HG03196 (cell line): ENCODE data around the gene TADA2B.
A peak's percentile ranks its signal among the peaks of the same experiment; 100 is the strongest.

Experiments
- ATAC-seq: cut with Tn5 transposase; IDR thresholded peaks from one replicate; pipeline ENCODE4 v1.9.1; 2021; ENCODE audit not compliant: unreplicated experiment

The TADA2B gene

DNA sequence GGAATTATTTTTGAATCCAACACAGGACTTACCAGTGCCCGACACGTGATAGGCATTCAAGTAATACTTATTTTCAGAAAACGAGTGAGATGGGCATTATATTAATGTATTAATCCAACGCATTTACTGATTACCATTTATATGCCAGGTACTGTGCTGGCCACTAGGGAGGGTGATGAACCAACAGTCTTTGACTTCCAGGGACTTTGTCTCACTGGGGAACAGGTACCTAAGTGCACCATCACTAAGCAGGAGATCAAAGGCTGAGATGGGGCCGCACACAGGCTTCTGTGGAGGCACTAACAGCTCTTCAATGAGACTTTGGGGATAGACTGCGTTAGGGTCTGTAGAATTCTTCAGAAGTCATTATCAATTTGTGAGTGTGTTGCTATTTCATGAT lies 5.7 kb upstream of the TADA2B start:
- ATAC-seq: no peak

DNA sequence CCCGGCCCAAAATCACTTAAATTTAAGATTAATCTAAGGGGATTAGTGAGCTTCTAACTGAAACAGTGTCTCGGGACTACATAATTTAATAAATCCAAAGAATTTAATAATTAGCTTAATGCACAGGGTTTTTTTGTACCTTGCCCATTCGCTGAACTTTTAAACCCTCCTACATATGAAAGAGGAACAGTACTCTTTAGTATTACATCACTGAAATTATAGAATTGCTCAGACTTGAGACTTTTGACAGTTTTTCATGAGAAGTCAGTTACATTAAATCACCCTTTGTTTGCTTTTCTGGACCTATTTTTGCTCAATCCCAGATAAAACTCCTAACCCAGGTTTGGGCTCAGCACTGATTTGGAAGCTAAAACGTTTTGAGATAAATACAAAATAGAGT lies 2.4 kb upstream of the TADA2B start:
- no peak for ATAC-seq

DNA sequence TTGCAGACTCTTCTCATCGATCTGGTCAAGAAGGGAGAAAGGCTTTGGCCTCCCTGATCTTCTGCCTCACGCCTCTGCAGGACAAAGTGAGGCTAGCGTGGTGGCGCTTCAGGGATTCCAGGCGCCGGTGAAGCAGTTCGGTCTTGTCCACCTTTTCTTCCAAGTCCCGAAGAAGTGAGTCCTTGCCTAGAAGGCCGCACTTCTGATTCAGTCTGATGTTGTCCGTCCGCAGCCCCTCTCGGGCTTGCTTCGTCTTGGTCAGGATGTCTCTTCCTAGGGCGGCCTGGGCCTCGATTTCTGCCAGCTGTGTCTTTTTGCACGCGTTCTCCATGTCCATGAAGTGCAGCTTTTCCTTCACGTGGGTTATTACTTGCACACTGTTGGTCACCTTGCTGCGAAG lies 1.9 kb upstream of the TADA2B start:
- ATAC-seq: no peak

- ATAC-seq: no peak
Measured at GRCh38 chr4:7041801-7042502, 1.2 kb upstream of the TADA2B start.

DNA sequence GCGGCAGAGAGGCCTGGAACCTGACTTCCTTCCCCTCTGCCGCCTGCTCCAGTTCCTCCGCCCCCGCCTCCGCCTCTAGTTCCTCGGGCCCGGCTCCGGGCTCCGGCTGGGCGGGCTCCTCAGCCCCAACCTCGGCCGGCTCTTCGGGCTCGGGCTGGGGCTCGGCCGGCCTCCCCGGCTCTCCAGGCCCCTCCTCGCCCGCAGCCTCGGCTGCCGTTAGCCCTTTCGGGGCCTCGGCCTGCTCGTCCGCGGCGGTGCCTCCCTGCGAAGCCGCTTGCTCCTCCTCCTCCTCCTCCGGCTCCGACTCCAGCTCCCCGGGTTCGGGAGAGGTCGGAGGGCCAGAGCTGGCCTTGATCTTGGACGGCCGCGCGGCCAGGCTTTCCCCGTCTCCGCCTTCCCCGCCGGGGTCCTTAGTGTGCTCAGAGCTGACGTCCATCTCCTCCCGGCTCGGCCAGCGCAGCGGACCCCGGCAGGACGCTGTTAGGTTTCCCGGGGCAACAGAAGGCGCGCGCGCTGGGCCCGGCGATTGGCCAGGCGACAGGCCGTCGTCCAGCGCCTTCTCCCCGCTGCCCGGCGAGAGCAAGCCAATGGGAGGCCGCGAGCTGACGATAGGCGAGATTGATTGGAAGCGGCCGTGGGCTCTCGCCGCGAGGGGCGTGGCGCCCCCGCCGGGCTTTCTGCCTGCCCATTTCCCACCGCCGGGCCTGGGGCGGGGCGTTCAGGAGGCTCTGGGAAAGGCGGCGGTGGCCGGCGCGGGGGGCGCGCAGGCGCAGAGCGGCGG lies 479 bp upstream of the TADA2B start:
- peak; percentile 81 for ATAC-seq

- ATAC-seq: no peak
Measured at GRCh38 chr4:7044137-7044930, 1.2 kb downstream of the TADA2B start.

- no peak for ATAC-seq
Measured at GRCh38 chr4:7045553-7045952, 2.4 kb downstream of the TADA2B start.

- ATAC-seq: no peak
Measured at GRCh38 chr4:7045961-7046921, 3.1 kb downstream of the TADA2B start.

DNA sequence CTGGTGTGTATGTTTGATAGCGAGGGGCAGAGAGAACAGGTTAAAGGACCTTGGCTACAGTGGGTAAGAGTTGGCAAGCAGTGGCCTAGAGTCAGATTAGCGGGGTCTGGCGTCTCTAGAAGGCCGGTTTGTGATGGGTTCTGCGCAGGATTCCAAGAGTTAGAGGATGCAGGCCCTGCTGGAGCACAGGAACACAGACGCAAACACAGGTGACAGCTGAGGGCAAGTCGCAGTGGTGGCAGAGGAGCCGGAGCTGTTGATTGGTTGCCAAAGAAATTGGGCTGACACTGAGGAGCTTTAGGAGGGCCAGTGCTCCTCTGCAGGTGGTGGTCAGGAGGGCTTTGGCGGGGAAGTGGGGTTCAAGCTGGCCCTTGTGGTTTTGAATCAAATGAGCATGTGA lies 3.8 kb downstream of the TADA2B start:
- ATAC-seq: no peak

DNA sequence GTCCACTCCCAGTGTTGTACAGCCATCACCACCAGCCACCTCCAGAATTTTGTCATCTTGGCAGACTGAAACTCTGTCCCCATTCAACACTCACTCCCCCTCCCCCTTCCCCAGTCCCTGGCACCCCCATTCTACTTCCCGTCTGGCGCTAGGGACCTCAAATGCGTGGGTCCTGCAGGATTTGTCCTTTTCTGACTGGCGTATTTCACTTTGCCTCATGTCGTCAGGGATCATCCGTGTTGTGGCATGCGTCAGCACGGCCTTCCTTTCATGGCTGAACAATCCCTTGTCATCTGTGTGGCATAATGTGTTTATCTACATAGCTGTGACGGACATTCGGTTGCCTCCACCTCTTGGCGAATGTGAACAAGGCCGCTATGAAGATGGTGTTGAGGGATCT lies 5.5 kb downstream of the TADA2B start:
- no peak for ATAC-seq

- ATAC-seq: no peak
Measured at GRCh38 chr4:7049295-7049694, 6.1 kb downstream of the TADA2B start.

GRCh38 chr4:7049739-7050138 lies 6.6 kb downstream of the TADA2B start:
- ATAC-seq: no peak

DNA sequence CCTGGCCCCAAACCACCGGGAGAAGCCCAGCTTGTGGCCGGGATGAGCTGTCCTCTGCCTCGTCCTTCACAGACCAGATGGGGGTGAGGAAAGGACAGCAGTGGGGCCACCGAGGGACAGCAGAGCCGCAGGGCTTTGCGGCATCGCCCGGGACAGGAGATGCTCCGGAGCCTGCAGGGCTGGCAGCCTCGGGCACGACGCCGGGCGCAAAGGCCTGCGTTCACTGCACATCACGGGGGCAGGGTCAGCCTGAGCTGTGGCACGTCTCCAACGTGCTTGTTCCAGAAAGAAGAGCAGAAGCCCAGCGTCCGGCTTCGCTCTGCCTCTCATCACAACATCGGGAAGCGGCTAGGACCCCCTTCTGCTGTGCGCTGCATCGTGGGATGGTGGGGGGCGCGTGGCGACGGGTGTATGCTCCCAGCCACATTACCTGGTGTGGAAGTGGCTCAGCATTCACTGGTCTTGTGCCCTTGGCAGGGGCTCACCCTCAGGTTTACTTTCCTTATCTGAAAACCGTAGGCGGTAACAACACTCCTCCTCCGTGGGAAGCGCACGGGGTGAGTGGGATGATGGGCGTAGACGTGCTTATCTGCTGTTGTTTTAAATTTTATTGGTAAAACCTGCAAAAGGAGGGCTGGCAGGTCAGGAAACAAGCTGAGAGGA lies 7.4 kb downstream of the TADA2B start:
- ATAC-seq: no peak

DNA sequence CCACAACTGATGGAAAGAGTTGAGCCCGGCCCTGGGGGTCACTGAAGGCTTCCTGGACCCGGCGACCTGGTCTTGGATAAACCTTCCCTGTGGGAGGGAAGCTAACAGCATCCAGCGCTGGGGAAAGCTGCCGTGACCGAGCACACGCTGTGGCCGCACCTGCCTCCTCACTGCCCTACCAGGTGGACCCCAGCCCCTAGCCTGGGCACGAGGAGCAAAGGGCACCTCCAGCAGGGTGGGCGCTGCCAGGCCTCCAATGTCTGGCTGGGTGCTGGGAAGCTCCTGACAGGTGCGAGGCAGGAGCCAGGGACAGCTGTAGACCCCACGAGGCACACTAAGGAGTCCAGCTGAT lies 7.9 kb downstream of the TADA2B start:
- ATAC-seq: no peak

GRCh38 chr4:7051905-7052304 lies 8.7 kb downstream of the TADA2B start:
- ATAC-seq: no peak

DNA sequence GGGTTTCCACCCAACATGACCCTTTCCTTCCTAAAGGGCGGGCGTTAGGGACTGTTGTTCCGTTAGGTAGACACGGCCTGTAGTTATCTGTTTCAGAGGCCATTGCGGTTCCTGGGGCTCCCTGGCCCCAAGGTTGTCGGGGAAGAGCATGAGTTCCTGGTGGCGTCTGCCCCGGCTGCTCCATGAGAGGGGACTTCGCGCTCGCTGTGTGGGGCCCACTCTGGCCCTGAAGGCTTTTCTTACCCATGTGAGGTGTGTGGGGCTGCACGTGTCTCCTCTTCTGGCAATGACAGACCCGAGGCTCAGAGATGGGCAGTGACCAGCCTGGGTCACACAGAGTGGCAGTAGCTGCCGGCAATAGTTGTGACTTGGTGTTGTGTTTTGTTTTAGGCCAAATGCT lies 9.1 kb downstream of the TADA2B start:
- ATAC-seq: no peak

GRCh38 chr4:7052923-7053715 lies 9.9 kb downstream of the TADA2B start:
- ATAC-seq: no peak

DNA sequence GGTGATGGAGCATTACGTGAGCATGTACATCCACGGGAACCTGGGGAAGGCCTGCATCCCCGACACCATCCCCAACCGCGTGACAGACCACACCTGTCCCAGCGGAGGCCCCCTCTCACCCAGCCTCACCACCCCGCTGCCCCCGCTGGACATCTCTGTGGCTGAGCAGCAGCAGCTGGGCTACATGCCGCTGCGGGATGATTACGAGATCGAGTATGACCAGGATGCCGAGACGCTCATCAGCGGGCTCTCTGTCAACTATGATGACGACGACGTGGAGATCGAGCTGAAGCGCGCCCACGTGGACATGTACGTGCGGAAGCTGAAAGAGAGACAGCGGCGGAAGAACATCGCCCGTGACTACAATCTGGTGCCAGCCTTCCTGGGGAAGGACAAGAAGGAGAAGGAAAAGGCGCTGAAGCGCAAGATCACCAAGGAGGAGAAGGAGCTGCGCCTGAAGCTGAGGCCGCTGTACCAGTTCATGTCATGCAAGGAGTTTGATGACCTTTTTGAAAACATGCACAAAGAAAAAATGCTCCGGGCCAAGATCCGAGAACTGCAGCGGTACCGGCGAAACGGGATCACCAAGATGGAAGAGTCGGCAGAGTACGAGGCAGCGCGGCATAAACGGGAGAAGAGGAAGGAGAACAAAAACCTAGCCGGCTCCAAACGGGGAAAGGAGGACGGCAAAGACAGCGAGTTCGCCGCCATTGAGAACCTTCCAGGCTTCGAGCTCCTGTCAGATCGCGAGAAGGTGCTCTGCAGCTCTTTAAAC lies 11.1 kb downstream of the TADA2B start:
- ATAC-seq: no peak
